Left ventricle myocardium inferior (tissue), 1 donor: Measurements from ENCODE around the gene XIRP1. TPM values are rescaled to one million over a fixed set of nuclear protein-coding genes. Genes with fewer than 3 reads are reported as not detected.
A peak's percentile ranks its signal among the peaks of the same experiment; 100 is the strongest.

Source experiments
- DNase-seq: peaks from one replicate; pipeline ENCODE4 v3.0.0-alpha.2; 2020
- H3K27ac ChIP-seq: fragments of 200-600 bp; replicated peaks from 2 replicates; pipeline ENCODE4 v1.8.0; 2021
- H3K27me3 ChIP-seq: fragments of 200-600 bp; 2 replicates; pipeline ENCODE4 v1.8.0; 2021; ENCODE audit warnings: low read depth
- H3K36me3 ChIP-seq: fragments of 200-600 bp; 2 replicates; pipeline ENCODE4 v1.8.0; 2021
- H3K4me1 ChIP-seq: fragments of 200-600 bp; 2 replicates; pipeline ENCODE4 v1.8.0; 2021
- H3K4me3 ChIP-seq: fragments of 200-600 bp; 2 replicates; pipeline ENCODE4 v1.8.0; 2021; ENCODE audit warnings: mild to moderate bottlenecking, moderate library complexity
- H3K9me3 ChIP-seq: fragments of 200-600 bp; replicated peaks from 2 replicates; pipeline ENCODE4 v1.8.0; 2021
- intact Hi-C: fragments of 100-400 bp; cut with micrococcal nuclease; formaldehyde crosslinking; loops from one replicate; pipeline ENCODE4 v1.11.0; 2022
- total RNA-seq: library from RNA; stranded (reverse); fragmentation: NEBNext Ultra II Directional; extraction: Animal tissue kit (Norgen Biotek cat#: 25700); gene quantifications from one replicate; pipeline ENCODE4 v1.2.1, GENCODE V29; 2021
- TF ChIP-seq, protein P1 (sequence below): fragments of 200-600 bp; IDR thresholded peaks from 2 replicates; pipeline ENCODE4 v1.8.0; 2021; ENCODE audit warnings: antibody characterized with exemption, mild to moderate bottlenecking, borderline replicate concordance
- donor health status: DM: no; HTN: yes; CAD: no; lungs with severe emphysema.

Gene XIRP1
- total RNA-seq, 1 donor from 2014 or later: 386 TPM

GRCh38 chr3:39191773-39192172 lies 622 bp downstream of the XIRP1 start:
- Histone ChIP-seq H3K9me3 (no peaks in the 10 kb centered on the region), H3K4me3 (peak overlapping the region; percentile 67), H3K4me1 (peaks cover 57% of the 10 kb centered on the region), H3K36me3 (peaks cover 12% of the 10 kb centered on the region), H3K27me3 (no peaks in the 10 kb centered on the region), H3K27ac (peak overlapping the region; percentile 89)
- no peak for DNase-seq
- intact Hi-C loops: no loop called here
- TF ChIP-seq, protein P1, sequence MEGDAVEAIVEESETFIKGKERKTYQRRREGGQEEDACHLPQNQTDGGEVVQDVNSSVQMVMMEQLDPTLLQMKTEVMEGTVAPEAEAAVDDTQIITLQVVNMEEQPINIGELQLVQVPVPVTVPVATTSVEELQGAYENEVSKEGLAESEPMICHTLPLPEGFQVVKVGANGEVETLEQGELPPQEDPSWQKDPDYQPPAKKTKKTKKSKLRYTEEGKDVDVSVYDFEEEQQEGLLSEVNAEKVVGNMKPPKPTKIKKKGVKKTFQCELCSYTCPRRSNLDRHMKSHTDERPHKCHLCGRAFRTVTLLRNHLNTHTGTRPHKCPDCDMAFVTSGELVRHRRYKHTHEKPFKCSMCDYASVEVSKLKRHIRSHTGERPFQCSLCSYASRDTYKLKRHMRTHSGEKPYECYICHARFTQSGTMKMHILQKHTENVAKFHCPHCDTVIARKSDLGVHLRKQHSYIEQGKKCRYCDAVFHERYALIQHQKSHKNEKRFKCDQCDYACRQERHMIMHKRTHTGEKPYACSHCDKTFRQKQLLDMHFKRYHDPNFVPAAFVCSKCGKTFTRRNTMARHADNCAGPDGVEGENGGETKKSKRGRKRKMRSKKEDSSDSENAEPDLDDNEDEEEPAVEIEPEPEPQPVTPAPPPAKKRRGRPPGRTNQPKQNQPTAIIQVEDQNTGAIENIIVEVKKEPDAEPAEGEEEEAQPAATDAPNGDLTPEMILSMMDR: no peak

DNA sequence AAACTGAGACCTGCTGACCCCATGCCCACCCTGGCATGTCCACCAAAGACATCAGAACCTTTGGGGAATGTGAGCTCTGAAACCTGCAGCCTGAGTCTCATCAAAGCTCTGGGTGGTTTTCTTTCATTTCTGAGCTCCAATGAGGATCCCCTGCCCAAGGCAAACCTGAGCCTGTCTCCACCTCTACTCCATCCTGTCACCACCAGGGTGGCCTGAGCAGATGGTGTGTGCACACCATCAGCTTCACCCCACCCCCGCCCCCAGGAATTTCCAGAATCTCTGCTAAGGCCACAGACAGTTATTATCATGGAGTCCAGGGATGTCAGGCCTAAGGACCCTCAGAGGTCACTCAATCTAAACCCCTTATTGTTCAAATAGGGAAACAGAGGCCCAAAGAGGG lies 1.3 kb downstream of the XIRP1 start:
- intact Hi-C loops: no loop called here
- peaks cover 57% of the 10 kb centered on the region for H3K4me1 ChIP-seq
- H3K36me3 ChIP-seq: peaks cover 18% of the 10 kb centered on the region
- no peaks in the 10 kb centered on the region for H3K9me3 ChIP-seq
- H3K27me3 ChIP-seq: no peaks in the 10 kb centered on the region
- H3K4me3 ChIP-seq: peak overlapping the region; percentile 67
- TF ChIP-seq, protein P1: no peak
- no peak for DNase-seq
- peak overlapping the region; percentile 89 for H3K27ac ChIP-seq

DNA sequence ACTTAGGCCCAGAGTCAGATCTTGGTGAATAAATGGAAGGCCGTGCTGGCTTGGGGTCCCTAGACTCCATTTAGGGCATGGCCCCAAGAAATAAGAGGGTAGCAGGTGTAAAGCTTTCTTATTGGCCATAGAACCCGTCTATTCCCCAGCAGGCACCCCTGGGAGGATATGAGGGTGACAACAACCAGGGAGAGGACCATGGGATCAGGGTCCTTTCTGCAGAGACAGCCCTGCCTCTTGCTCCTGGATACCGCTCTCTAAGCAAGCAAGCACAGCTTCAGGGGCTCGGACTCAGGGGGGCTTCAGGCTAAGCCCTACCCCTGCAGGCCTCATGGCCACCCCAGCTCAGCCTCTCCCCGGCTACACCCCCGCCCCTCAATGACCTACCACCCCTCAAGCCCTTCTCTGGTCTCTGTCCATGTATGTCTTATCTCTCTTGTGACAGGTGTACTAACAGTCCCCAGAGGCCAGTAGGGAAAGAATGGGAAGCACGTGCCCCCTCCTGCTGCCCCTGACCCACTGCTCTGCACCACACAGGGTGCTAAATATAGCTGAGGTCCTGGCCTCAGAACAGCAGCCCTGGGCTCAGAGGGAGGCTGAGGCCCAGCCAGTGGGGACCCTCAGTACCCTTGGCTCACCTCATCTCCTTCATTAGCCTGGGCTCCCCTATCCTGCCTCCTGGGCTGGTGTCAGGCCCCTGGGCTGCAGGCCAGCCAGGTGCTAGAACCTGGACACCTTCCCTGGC lies 1.9 kb downstream of the XIRP1 start:
- Histone ChIP-seq H3K27me3 (no peaks in the 10 kb centered on the region), H3K27ac (peak overlapping the region; percentile 89), H3K4me1 (peaks cover 61% of the 10 kb centered on the region), H3K36me3 (peaks cover 25% of the 10 kb centered on the region), H3K9me3 (no peaks in the 10 kb centered on the region), H3K4me3 (peak overlapping the region; percentile 67)
- intact Hi-C loops: no loop called here
- TF ChIP-seq, protein P1: no peak
- no peak for DNase-seq

GRCh38 chr3:39189959-39190269 lies 2.5 kb downstream of the XIRP1 start:
- no peak for DNase-seq
- TF ChIP-seq, protein P1: peak; percentile 84
- Histone ChIP-seq H3K4me1 (peaks cover 67% of the 10 kb centered on the region), H3K27me3 (no peaks in the 10 kb centered on the region), H3K36me3 (peaks cover 30% of the 10 kb centered on the region), H3K4me3 (peak overlapping the region; percentile 67), H3K27ac (peak overlapping the region; percentile 89), H3K9me3 (no peaks in the 10 kb centered on the region)
- intact Hi-C loops: loop anchor here (5.0 kb wide), 1 partner anchor 97 kb away; no protein-coding TSS in a partner anchor

DNA sequence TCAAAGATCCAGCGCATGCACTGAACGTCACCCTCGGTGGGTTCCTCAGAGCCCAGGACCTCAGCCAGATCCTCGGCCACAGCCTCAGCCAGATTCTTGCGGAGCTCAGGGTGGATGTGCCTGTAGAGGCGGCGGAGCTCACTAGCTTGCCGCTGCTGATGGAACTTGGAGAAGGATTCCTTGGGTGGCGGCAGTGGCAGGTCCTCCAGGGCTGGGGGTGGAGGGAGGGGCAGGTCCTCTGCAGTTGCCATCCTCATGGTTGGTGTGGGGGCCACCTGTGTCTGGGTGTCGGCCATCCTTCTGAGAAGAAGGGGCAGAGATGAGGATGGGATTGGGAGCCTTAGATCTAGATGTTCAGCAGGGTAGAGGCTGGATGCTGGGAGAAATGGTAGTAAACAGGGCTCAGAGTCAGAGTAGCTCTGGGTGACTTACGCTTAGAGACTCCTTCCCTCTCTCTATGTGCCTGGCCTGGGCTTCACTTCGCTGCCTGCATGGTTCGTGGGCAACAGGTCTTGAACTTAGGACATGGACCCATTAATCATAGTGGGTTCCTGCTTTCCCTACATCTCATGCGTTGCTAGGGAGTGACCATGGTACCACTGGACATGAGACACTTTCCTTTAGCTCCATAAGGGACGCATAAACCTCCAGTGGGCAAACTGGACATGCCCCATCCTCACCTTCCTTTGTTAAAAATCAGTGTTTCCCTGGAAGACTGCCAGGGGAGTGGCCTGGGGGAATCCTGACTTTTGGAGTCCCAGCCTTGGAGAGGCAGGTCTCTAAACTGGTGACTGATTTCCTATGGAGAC lies 3.0 kb downstream of the XIRP1 start:
- Histone ChIP-seq H3K36me3 (peaks cover 36% of the 10 kb centered on the region), H3K27ac (peak overlapping the region; percentile 89), H3K4me3 (peak overlapping the region; percentile 67), H3K27me3 (no peaks in the 10 kb centered on the region), H3K4me1 (peaks cover 72% of the 10 kb centered on the region), H3K9me3 (no peaks in the 10 kb centered on the region)
- TF ChIP-seq, protein P1: no peak
- intact Hi-C loops: loop anchor here (5.0 kb wide), 1 partner anchor 98 kb away; no protein-coding TSS in a partner anchor
- no peak for DNase-seq
